HG03565 (cell line): ENCODE results near the gene S100A11.

Experiments used
- ATAC-seq: cut with Tn5 transposase; IDR thresholded peaks from one replicate; pipeline ENCODE4 v1.9.1; 2021; ENCODE audit warnings: mild to moderate bottlenecking, moderate library complexity; ENCODE audit not compliant: unreplicated experiment

S100A11 gene

GRCh38 chr1:151985768-151986167 is 51.0 kb downstream of the S100A11 start:
- ATAC-seq: no peak

- no peak for ATAC-seq
These were observed 51.5 kb downstream of the S100A11 start for GRCh38 chr1:151985270-151985669.

- ATAC-seq: peak; percentile 81
These were observed 52.4 kb downstream of the S100A11 start for GRCh38 chr1:151984313-151984956.
